ENCODE measurements around the gene PIK3R1. TPM values are rescaled to one million over a fixed set of nuclear protein-coding genes. Genes with fewer than 3 reads are reported as not detected.
A peak's percentile ranks its signal among the peaks of the same experiment; 100 is the strongest.

The PIK3R1 gene
- total RNA-seq, 1 experiment from 2014 or later, result 151 TPM

- intact Hi-C loops (cut with micrococcal nuclease), result no loop called here
- peaks cover 85% of the 10 kb centered on the region for H3K36me3 Mint-ChIP-seq (ENCODE audit: insufficient read depth, unreplicated experiment)
- ChIA-PET CTCF (interaction anchor here (0.9 to 2.1 kb wide), 7 partner anchors 16 to 1025 kb away, joined by 3 to 9 read pairs (median 4); no protein-coding TSS in a partner anchor), POLR2A (interaction anchor here (0.6 to 6.0 kb wide), 10 partner anchors 7 to 1025 kb away, joined by 3 to 61 read pairs (median 4); partner anchors contain the start of gene PIK3R1)
- peaks cover 73% of the 10 kb centered on the region for H3K4me1 Mint-ChIP-seq (ENCODE audit: insufficient read depth, unreplicated experiment)
- no peak overlapping the region for H3K4me3 Mint-ChIP-seq (ENCODE audit: unreplicated experiment)
- peak overlapping the region; percentile 72 for H3K27ac Mint-ChIP-seq (ENCODE audit: low read depth, unreplicated experiment)
- no peaks in the 10 kb centered on the region for H3K9me3 Mint-ChIP-seq (ENCODE audit: unreplicated experiment)
- TF ChIP-seq, protein P1, sequence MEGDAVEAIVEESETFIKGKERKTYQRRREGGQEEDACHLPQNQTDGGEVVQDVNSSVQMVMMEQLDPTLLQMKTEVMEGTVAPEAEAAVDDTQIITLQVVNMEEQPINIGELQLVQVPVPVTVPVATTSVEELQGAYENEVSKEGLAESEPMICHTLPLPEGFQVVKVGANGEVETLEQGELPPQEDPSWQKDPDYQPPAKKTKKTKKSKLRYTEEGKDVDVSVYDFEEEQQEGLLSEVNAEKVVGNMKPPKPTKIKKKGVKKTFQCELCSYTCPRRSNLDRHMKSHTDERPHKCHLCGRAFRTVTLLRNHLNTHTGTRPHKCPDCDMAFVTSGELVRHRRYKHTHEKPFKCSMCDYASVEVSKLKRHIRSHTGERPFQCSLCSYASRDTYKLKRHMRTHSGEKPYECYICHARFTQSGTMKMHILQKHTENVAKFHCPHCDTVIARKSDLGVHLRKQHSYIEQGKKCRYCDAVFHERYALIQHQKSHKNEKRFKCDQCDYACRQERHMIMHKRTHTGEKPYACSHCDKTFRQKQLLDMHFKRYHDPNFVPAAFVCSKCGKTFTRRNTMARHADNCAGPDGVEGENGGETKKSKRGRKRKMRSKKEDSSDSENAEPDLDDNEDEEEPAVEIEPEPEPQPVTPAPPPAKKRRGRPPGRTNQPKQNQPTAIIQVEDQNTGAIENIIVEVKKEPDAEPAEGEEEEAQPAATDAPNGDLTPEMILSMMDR (IDR thresholded peaks at IDR 0.05; ENCODE audit: unreplicated experiment), result no peak
- no TSS peak for BruUV-seq (replicated peaks)
- no peaks in the 10 kb centered on the region for H3K27me3 Mint-ChIP-seq (ENCODE audit: insufficient read depth, unreplicated experiment)
- no peak for DNase-seq (ENCODE audit: unreplicated experiment)
Observed at GRCh38 chr5:68271124-68271523, 55.6 kb downstream of the PIK3R1 start.

DNA sequence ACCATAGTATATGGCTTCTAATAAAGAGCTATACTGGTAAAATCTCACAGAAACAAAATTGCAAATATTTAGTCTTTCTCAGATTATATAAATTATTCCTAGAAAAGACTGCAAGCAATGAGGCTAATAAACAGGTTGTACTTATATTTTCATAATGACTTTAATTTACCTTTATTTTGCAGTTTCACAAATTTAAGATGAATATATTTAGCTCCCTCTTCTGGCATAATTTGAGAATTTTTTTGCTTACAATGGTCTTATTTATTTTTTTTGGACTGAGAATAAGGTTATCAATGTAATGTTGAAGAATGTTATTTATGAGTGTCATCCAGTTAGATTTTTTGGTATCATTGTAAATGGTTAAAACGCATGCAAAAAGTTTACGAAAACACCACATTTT is 56.7 kb downstream of the PIK3R1 start:
- no peak for DNase-seq (ENCODE audit: unreplicated experiment)
- Mint-ChIP-seq H3K36me3 (ENCODE audit: insufficient read depth, unreplicated experiment) (peaks cover 85% of the 10 kb centered on the region), H3K9me3 (ENCODE audit: unreplicated experiment) (no peaks in the 10 kb centered on the region), H3K27me3 (ENCODE audit: insufficient read depth, unreplicated experiment) (no peaks in the 10 kb centered on the region), H3K4me1 (ENCODE audit: insufficient read depth, unreplicated experiment) (peaks cover 73% of the 10 kb centered on the region), H3K4me3 (ENCODE audit: unreplicated experiment) (no peak overlapping the region), H3K27ac (ENCODE audit: low read depth, unreplicated experiment) (no peak overlapping the region)
- intact Hi-C loops (cut with micrococcal nuclease), result loop anchor here (1.0 to 2.0 kb wide), 2 partner anchors 1026 to 1105 kb away; no protein-coding TSS in a partner anchor
- CTCF ChIA-PET, result interaction anchor here (0.7 to 1.5 kb wide), 7 partner anchors 8 to 1174 kb away, joined by 3 to 10 read pairs (median 3); no protein-coding TSS in a partner anchor
- no TSS peak for BruUV-seq (replicated peaks)
- POLR2A ChIA-PET, result interaction anchor here (0.6 to 6.0 kb wide), 10 partner anchors 8 to 1026 kb away, joined by 3 to 61 read pairs (median 4); partner anchors contain the start of gene PIK3R1
- TF ChIP-seq, protein P1 (IDR thresholded peaks at IDR 0.05; ENCODE audit: unreplicated experiment), result peak; percentile 35

GRCh38 chr5:68273717-68274409 is 58.3 kb downstream of the PIK3R1 start:
- CTCF ChIA-PET, result interaction anchor here (0.7 to 0.9 kb wide), 3 partner anchors 10 to 718 kb away, joined by 3 read pairs; no protein-coding TSS in a partner anchor
- POLR2A ChIA-PET, result interaction anchor here (1.0 to 1.3 kb wide), 3 partner anchors 10 to 1028 kb away, joined by 3 to 7 read pairs (median 3); no protein-coding TSS in a partner anchor
- intact Hi-C loops (cut with micrococcal nuclease), result loop anchor here (2.0 kb wide), 1 partner anchor 1107 kb away; no protein-coding TSS in a partner anchor
- Mint-ChIP-seq H3K4me3 (ENCODE audit: unreplicated experiment) (no peak overlapping the region), H3K9me3 (ENCODE audit: unreplicated experiment) (no peaks in the 10 kb centered on the region), H3K4me1 (ENCODE audit: insufficient read depth, unreplicated experiment) (peaks cover 69% of the 10 kb centered on the region), H3K36me3 (ENCODE audit: insufficient read depth, unreplicated experiment) (peaks cover 93% of the 10 kb centered on the region), H3K27me3 (ENCODE audit: insufficient read depth, unreplicated experiment) (no peaks in the 10 kb centered on the region), H3K27ac (ENCODE audit: low read depth, unreplicated experiment) (peak overlapping the region; percentile 16)
- TF ChIP-seq, protein P1 (IDR thresholded peaks at IDR 0.05; ENCODE audit: unreplicated experiment), result no peak
- no peak for DNase-seq (ENCODE audit: unreplicated experiment)
- no TSS peak for BruUV-seq (replicated peaks)

All from MCF 10A (cell line).